Stimulated activated CD4-positive, alpha-beta T cell treated with anti-CD3 and anti-CD28 coated beads, Interleukin-4, amount 100 ng/mL, for 24 hours (primary cell): Measurements from ENCODE around the gene SHFL.

ENCODE experiments used
- DNase-seq: peaks from one replicate; pipeline ENCODE4 v3.0.0-alpha.2; 2020

SHFL gene

DNA sequence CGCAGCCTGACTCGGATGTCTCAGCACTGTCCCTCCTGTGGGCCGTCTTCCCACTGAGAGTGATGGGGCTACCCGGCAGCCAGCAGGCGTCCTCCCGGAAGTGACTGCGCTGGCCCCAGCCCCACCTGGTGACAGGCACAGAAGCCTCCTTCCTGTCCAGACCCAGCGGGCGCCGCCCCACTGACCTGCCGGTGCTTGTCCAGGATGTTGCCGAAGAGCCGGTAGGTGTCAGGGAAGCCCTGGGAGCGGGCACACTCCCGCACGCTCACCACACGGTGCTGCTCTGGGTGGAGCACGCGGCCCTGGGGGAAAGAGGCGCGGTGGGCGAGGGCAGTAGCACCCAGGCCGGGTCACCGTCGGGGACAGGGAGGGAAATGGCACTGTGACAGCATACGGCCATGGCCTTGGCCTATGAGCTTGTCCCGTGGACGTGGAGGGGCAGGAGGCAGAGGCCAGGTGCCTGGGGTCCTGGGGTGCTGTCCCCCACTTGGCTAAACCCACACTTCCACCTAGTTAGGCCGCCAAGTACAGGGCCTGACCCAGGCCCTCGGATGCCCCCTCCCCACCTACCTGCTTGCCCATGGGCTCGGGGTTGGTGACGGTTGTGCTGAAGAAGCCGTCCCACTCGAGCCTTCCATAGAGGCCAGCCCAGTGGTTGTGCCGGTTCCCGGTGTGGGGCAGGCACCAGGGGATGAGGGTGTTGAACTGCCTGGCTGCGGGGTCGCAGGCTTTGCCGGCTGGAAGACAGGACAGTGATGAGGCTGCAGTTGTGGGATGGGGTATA, 49.6 kb downstream of the SHFL start:
- no peak for DNase-seq

DNA sequence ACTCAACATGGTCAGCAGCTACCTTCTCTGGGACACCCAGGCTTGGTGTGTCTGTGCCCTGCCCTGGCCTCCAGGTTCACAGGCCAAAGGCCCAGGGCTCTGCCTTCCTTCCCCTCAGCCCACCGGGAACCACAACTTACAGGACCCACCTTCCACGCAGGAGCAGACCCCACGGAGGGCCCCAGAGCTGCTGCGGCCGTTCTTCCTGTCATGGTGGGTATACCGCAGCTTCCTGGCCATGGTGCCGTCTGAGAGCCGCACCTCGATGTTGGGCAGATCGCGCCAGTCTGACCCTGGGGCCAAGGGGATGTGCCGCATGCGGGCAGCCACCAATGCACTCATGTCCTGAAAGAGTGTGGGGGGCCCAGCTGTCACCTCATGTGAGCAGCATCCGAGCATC, 50.8 kb downstream of the SHFL start:
- DNase-seq = no peak

DNA sequence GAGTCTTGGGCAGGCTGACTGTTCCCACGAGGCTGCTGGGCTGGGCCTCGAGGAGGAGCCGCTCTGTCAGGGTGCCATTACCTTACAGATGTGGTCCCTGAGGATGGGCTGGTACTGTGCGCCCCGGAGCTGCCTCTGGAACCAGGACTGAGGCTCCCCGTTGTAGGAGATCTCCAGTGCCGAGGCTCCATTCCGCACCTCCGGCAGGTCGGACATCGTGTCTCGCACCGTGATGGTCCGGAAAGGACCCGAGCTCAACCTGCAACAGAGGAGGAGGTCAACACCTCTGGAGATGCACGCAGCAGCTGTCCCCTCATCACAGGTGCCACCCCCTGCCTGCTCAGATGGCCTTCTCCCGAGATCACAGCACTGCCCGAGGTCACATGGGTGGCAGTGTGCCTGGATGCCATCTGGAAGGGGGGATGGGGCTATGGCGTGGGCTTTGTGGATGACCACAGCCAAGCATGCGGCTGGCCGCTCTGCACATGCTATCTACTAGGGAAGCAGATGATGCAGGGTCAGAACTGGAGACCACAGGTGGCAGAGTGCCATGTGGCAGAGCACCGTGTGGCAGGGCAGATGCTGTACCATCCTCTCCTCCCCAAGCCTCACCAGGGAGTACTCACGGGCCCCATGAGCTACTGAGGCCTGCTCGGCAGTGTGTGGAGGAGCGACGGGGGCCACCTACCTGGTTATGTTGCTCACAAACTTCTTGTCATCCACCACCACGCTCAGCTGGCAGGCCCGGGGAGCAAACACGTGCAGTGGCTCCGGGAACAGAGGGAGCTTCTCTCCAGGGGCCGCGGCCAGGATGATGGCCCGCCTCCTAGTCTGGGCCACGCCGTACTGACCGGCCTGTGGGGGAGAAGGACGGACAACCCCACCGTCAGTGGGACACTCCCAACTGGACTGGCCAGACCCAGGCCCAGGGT, 51.9 kb downstream of the SHFL start:
- DNase-seq = no peak

GRCh38 chr19:10138879-10139795, 53.0 kb downstream of the SHFL start:
- DNase-seq = no peak

DNA sequence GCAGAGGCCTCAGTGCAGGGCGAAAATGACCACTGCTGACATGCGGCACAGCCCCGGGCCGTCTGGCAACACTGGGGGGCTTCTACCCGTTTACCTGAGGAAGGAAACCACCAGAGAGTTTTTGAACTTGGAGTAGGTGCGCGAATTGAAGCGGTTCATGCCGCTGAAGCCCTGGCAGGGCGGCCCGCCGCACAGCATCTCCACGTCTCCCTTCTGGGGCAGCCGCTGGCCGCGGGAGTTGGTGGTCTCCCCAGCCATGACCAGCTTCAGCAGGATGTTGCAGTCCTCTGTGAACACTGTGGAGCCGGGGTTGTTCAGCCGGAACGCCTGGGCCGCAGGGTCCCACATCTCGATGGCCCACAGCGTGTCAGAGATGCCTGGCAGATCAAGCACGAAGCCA, 53.8 kb downstream of the SHFL start:
- DNase-seq = no peak

DNA sequence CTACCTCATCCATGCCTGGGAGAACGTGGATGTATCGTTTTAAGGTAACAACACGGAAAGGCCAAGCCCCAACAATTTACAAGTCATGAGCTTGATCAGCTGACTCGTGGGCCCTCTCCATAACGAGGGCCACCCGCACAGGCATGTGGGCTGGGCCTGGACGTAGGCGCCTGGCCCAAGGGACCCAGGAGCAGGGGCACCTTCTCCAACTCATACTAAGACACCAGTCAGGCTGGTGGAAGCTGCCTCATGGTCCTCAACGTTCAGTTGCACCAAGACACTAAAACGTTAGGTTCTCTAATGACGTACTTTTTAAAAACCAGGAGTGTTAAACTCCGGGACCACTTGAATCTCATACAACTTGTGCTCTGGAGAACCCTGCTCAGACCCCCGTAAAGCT, 55.4 kb downstream of the SHFL start:
- no peak for DNase-seq

- DNase-seq = no peak
These were observed 55.9 kb downstream of the SHFL start for GRCh38 chr19:10141973-10142372.
